Myometrial cell (primary cell): ENCODE data around the gene SELPLG. TPM values are rescaled to one million over a fixed set of nuclear protein-coding genes. Genes with fewer than 3 reads are reported as not detected.

ENCODE experiments used
- total RNA-seq: library from RNA; depleted of rRNA; stranded (reverse); fragments of >200 nt; gene quantifications from 2 replicates; pipeline ENCODE4 v1.2.3, GENCODE V29; 2015

Gene SELPLG, protein sequence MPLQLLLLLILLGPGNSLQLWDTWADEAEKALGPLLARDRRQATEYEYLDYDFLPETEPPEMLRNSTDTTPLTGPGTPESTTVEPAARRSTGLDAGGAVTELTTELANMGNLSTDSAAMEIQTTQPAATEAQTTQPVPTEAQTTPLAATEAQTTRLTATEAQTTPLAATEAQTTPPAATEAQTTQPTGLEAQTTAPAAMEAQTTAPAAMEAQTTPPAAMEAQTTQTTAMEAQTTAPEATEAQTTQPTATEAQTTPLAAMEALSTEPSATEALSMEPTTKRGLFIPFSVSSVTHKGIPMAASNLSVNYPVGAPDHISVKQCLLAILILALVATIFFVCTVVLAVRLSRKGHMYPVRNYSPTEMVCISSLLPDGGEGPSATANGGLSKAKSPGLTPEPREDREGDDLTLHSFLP
- total RNA-seq: 0.29 and 1.6 TPM in 2 replicates

DNA sequence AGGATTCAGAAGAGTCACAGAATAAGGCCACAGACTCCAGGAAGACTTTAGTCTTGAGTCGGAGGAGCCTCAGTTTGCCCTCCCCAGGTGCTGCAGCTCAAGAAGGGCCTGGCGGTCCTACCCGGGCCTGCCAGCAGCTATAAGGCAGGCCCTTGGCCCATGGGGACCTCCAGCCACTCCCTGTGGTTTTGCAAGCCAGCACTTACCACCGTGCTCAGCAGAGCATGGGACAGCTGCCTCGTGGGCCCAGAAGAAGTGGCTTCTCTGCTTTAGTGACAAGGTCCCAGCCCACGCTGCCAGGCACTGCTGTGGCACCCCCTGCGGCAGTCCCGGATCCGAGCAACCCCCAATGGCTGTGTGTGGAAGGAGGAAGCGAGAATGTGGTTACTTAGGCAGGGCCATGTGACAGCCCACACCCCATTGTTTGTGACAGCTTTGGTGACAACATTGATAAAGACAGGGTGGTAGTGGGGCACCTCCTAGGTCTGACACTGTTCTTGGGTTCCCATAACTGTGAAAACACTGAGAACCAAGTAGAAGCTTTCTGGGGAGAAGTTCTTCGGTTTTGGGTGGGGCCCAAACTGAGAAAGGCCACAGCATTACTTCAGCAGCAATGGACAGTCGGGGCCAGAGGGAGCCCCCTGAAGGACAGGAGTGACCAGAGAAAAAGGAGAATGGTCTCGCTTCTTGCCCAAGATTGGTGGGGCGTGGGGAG, at the start of gene SELPLG:
SELPLG (minus strand) TSS at position 361 of the 715 bp plus-strand sequence. CDS start 9,587 bp downstream, outside the sequence.

DNA sequence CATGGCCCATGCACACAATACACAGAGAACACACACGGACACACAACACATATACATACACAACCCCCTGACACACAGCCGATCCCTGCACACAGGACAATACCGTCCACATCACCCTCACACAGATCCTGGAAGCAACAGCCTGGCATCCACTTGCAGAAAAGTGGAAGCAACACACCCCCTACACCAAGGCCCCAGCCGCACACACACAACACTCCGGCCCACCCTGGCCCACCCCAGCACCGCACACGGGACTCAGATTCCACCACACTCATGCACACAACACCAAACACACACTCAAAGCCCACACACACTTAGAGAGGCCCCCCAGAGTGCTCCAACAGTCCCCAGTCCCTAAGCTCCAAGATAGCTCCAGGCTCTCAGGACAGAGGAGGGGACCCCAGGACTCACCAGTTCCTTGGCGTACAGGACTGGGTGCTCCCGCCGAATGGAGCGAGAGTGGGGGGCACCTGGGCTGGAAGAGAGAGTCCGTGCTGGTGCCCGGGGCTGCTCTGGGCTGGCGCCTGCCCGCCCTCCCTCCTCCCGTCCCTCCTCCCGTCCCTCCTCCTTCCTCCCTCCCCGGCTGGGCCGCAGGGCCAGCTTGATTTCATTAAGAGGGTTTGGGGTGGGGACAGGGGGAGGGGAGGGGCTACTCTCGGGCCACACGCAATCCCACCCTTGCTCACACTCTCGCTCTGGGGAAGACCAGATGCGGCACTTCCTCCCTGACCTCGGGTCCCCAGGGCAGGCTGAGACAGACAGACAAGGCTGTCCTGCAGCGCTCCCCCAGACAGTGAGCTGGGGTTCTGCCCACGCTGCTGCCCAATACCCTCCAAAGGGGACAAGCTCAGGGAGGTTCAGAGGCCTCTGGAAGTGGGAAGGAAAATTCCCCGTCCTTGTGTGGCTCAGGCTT, 35.9 kb downstream of the SELPLG start, which contains the start of gene TMEM119:
TMEM119 (minus strand) TSS at position 526 of the 913 bp plus-strand sequence. CDS start 5,701 bp downstream, outside the sequence.

Other genes with a start within 250 kb of the SELPLG start
- gene FICD, start 118.6 kb downstream of the SELPLG start, total RNA-seq: 4.9 and 6.4 TPM in 2 replicates
- gene SART3, start 72.7 kb downstream of the SELPLG start, total RNA-seq: 29.7 and 58.3 TPM in 2 replicates
- gene ISCU, start 71.3 kb downstream of the SELPLG start, total RNA-seq: 111 and 130 TPM in 2 replicates
- gene TMEM119, start 35.8 kb downstream of the SELPLG start, total RNA-seq: 6.0 and 7.2 TPM in 2 replicates
- 111 and 128 TPM in 2 replicates for gene CORO1C, start 97.6 kb upstream of the SELPLG start, total RNA-seq
- gene SSH1, start 223.7 kb upstream of the SELPLG start, total RNA-seq: 8.3 and 12.7 TPM in 2 replicates
- gene DAO, start 246.2 kb upstream of the SELPLG start, total RNA-seq: not detected in 2 replicates